ENCODE data around the gene APOA4. TPM values are rescaled to one million over a fixed set of nuclear protein-coding genes. Genes with fewer than 3 reads are reported as not detected.
A peak's percentile ranks its signal among the peaks of the same experiment; 100 is the strongest.

Gene APOA4
- total and polyA plus RNA-seq, 2 of the 13 experiments (the other 11 are each of a cell fraction or from before 2014, with no cell fraction given): 3.8 to 7.2 TPM

DNA sequence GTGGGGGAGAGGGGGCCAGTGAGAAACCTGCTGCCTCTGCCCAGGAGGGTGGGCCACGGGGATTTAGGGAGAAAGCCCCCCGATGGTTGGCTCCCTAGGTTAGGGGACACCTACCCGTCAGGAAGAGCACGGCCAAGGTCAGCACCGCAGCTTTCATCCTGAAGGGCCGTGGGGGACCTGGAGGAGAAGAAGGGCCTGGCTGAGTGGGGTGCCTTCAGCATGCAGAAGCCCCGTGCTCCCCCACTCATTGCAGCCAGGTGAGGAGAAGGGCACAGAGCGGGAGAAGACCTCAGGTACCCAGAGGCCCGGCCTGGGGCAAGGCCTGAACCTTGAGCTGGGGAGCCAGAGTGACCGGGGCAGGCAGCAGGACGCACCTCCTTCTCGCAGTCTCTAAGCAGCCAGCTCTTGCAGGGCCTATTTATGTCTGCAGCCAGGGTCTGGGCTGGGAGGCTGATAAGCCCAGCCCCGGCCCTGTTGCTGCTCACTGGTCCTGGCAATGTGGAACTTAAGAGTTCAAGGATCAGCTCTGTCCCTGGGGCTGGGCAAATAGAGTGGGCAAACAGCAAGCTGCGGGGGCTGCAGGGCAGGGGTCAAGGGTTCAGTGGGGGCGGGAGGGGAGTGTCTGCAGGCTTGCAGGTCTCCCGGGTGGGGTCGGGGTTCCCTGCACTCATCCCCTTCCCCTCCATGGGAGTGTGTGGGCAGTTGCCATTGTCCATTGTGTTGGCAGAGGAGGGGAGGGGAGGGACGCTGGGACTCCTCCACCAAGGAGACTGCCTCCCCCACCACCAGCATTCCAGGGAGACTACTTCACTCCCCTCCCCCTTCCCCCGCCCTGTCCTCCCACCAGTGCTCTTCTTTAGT lies 14.4 kb upstream of the APOA4 start, which contains the start of gene APOA1 (continued):
- TF ChIP-seq, protein P1, sequence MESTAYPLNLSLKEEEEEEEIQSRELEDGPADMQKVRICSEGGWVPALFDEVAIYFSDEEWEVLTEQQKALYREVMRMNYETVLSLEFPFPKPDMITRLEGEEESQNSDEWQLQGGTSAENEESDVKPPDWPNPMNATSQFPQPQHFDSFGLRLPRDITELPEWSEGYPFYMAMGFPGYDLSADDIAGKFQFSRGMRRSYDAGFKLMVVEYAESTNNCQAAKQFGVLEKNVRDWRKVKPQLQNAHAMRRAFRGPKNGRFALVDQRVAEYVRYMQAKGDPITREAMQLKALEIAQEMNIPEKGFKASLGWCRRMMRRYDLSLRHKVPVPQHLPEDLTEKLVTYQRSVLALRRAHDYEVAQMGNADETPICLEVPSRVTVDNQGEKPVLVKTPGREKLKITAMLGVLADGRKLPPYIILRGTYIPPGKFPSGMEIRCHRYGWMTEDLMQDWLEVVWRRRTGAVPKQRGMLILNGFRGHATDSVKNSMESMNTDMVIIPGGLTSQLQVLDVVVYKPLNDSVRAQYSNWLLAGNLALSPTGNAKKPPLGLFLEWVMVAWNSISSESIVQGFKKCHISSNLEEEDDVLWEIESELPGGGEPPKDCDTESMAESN (CRISPR knock-in tag; conservative IDR thresholded peaks at IDR 0.05): peak; percentile 65
- peak; percentile 87 for TF ChIP-seq HMG20A (CRISPR knock-in tag; IDR thresholded peaks at IDR 0.05; ENCODE audit: borderline replicate concordance)
- TF ChIP-seq ZNF20 (CRISPR knock-in tag; IDR thresholded peaks at IDR 0.05): peak; percentile 60; the same call in 1 of the 2 replicates
- TF ChIP-seq TMF1 (CRISPR knock-in tag; IDR thresholded peaks at IDR 0.05; ENCODE audit: low read depth): peak; percentile 91
- no peak for TF ChIP-seq NR2F2 (IDR thresholded peaks at IDR 0.05; ENCODE audit: borderline replicate concordance, low read depth)
- no peak for TF ChIP-seq MIER2 (CRISPR knock-in tag; IDR thresholded peaks at IDR 0.05)
- no peak for TF ChIP-seq XRCC5 (optimal IDR thresholded peaks at IDR 0.05; ENCODE audit: low read length)
- 0 out of 2 replicates have a peak, but pooled peaks have one; percentile 1 for TF ChIP-seq ZNF296 (CRISPR knock-in tag; conservative IDR thresholded peaks at IDR 0.05)
- TF ChIP-seq, protein P2, sequence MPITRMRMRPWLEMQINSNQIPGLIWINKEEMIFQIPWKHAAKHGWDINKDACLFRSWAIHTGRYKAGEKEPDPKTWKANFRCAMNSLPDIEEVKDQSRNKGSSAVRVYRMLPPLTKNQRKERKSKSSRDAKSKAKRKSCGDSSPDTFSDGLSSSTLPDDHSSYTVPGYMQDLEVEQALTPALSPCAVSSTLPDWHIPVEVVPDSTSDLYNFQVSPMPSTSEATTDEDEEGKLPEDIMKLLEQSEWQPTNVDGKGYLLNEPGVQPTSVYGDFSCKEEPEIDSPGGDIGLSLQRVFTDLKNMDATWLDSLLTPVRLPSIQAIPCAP (CRISPR knock-in tag; IDR thresholded peaks at IDR 0.05; ENCODE audit: low read depth): no peak
- TF ChIP-seq TOPORS (CRISPR knock-in tag; IDR thresholded peaks at IDR 0.05): peak; percentile 97
- no peak for TF ChIP-seq ATF7 (IDR thresholded peaks at IDR 0.05)
- TF ChIP-seq ATF7 (CRISPR knock-in tag; IDR thresholded peaks at IDR 0.05): peak; percentile 44; the same call in 1 of the 2 replicates
- TF ChIP-seq SPEN (CRISPR knock-in tag; IDR thresholded peaks at IDR 0.05; ENCODE audit: low read depth): peak; percentile 95
- TF ChIP-seq, protein P3, sequence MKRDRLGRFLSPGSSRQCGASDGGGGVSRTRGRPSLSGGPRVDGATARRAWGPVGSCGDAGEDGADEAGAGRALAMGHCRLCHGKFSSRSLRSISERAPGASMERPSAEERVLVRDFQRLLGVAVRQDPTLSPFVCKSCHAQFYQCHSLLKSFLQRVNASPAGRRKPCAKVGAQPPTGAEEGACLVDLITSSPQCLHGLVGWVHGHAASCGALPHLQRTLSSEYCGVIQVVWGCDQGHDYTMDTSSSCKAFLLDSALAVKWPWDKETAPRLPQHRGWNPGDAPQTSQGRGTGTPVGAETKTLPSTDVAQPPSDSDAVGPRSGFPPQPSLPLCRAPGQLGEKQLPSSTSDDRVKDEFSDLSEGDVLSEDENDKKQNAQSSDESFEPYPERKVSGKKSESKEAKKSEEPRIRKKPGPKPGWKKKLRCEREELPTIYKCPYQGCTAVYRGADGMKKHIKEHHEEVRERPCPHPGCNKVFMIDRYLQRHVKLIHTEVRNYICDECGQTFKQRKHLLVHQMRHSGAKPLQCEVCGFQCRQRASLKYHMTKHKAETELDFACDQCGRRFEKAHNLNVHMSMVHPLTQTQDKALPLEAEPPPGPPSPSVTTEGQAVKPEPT (CRISPR knock-in tag; IDR thresholded peaks at IDR 0.05; ENCODE audit: low read depth): no peak
- TF ChIP-seq ZBTB38 (CRISPR knock-in tag; IDR thresholded peaks at IDR 0.05): peak; percentile 72
- TF ChIP-seq, protein P4, sequence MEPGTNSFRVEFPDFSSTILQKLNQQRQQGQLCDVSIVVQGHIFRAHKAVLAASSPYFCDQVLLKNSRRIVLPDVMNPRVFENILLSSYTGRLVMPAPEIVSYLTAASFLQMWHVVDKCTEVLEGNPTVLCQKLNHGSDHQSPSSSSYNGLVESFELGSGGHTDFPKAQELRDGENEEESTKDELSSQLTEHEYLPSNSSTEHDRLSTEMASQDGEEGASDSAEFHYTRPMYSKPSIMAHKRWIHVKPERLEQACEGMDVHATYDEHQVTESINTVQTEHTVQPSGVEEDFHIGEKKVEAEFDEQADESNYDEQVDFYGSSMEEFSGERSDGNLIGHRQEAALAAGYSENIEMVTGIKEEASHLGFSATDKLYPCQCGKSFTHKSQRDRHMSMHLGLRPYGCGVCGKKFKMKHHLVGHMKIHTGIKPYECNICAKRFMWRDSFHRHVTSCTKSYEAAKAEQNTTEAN (CRISPR knock-in tag; conservative IDR thresholded peaks at IDR 0.05): peak; percentile 58; the same call in 1 of the 2 replicates
- TF ChIP-seq GLMP (CRISPR knock-in tag; IDR thresholded peaks at IDR 0.05; ENCODE audit: borderline replicate concordance): no peak
- peak; percentile 73; the same call in 1 of the 2 replicates for TF ChIP-seq TBX2 (CRISPR knock-in tag; IDR thresholded peaks at IDR 0.05; ENCODE audit: borderline replicate concordance)
- no peak for TF ChIP-seq ZNF644 (CRISPR knock-in tag; IDR thresholded peaks at IDR 0.05; ENCODE audit: low read depth)
- no peak; the same call in 1 of the 2 replicates for TF ChIP-seq ZNF615 (CRISPR knock-in tag; IDR thresholded peaks at IDR 0.05; ENCODE audit: borderline replicate concordance)
- TF ChIP-seq TAF1 (CRISPR knock-in tag; IDR thresholded peaks at IDR 0.05): peak; percentile 96
- TF ChIP-seq HNRNPK (IDR thresholded peaks at IDR 0.05; ENCODE audit: low read depth, low read length, poor library complexity, severe bottlenecking): peak; percentile 16
- no peak for TF ChIP-seq MEIS1 (CRISPR knock-in tag; IDR thresholded peaks at IDR 0.05; ENCODE audit: borderline replicate concordance)

Data from HepG2 (cell line).